GM12878 (cell line): ENCODE results near the gene SUFU.

Source experiments
- EZH2 ChIP-seq: IDR thresholded peaks from 2 replicates; pipeline ENCODE4 v1.6.1; 2012; ENCODE audit warnings: low read depth, mild to moderate bottlenecking, control low read depth, inconsistent platforms, low read length, borderline replicate concordance; ENCODE audit not compliant: control insufficient read depth
- RB1 ChIP-seq: fragments of 450-650 bp; formaldehyde crosslinking; IDR thresholded peaks from 2 replicates; pipeline ENCODE4 v1.6.1; 2017; ENCODE audit warnings: mild to moderate bottlenecking, borderline replicate concordance
- SIX5 ChIP-seq: IDR thresholded peaks from 2 replicates; pipeline ENCODE4 v1.6.1; 2011; ENCODE audit warnings: mild to moderate bottlenecking, low read depth, low read length, moderate library complexity; ENCODE audit not compliant: severe bottlenecking
- STAT3 ChIP-seq: IDR thresholded peaks from 2 replicates; pipeline ENCODE4 v1.6.1; 2011; ENCODE audit warnings: low read depth, low read length, improper control_type of control experiment
- ZNF274 ChIP-seq: IDR thresholded peaks from one replicate; pipeline ENCODE4 v1.8.0; 2011; ENCODE audit not compliant: insufficient read length, insufficient read depth
- TF ChIP-seq, protein P1 (sequence below): IDR thresholded peaks from 2 replicates; pipeline ENCODE4 v1.6.1; 2011; ENCODE audit warnings: low read depth, low read length, improper control_type of control experiment, borderline replicate concordance
- TF ChIP-seq, protein P2 (sequence below): IDR thresholded peaks from 2 replicates; pipeline ENCODE4 v1.6.1; 2012; ENCODE audit warnings: low read depth, low read length, improper control_type of control experiment
- TF ChIP-seq, protein P3 (sequence below), 3 experiments: IDR thresholded peaks in 2 of 3; conservative IDR thresholded peaks in 1 of 3; 2 replicates each; pipeline ENCODE4 v1.5.1; 2011; ENCODE audit warnings: low read depth in 3 of 3, low read length in 3 of 3, mild to moderate bottlenecking in 3 of 3, control low read depth in 2 of 3, moderate library complexity in 2 of 3, inconsistent platforms in 1 of 3, mixed read lengths in 1 of 3; ENCODE audit not compliant: control insufficient read depth in 2 of 3, insufficient read depth in 1 of 3; ENCODE audit errors: extremely low read depth in 1 of 3

DNA sequence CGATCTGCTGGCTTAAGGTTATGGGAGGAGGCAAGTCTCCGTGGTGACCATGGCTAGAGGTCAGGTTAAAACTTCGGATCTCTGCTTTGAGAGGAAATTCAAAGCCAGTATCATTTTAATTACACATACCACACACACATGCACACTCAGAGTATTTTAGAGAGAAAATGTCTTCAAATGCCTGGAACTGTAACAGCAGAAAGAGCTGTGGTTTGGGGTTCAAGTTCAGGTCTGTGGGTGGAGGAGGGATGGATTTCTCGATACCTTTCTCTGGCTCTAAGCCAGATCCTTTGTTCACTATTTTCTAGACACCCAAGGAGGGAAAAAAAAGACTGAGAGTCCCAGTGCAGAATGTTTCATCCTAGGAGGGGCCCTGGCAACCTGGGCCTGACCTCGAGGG, 177.9 kb downstream of the SUFU start:
- TF ChIP-seq, protein P1, sequence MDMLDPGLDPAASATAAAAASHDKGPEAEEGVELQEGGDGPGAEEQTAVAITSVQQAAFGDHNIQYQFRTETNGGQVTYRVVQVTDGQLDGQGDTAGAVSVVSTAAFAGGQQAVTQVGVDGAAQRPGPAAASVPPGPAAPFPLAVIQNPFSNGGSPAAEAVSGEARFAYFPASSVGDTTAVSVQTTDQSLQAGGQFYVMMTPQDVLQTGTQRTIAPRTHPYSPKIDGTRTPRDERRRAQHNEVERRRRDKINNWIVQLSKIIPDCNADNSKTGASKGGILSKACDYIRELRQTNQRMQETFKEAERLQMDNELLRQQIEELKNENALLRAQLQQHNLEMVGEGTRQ = no peak
- TF ChIP-seq, protein P2, sequence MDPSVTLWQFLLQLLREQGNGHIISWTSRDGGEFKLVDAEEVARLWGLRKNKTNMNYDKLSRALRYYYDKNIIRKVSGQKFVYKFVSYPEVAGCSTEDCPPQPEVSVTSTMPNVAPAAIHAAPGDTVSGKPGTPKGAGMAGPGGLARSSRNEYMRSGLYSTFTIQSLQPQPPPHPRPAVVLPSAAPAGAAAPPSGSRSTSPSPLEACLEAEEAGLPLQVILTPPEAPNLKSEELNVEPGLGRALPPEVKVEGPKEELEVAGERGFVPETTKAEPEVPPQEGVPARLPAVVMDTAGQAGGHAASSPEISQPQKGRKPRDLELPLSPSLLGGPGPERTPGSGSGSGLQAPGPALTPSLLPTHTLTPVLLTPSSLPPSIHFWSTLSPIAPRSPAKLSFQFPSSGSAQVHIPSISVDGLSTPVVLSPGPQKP = no peak
- TF ChIP-seq, protein P3, sequence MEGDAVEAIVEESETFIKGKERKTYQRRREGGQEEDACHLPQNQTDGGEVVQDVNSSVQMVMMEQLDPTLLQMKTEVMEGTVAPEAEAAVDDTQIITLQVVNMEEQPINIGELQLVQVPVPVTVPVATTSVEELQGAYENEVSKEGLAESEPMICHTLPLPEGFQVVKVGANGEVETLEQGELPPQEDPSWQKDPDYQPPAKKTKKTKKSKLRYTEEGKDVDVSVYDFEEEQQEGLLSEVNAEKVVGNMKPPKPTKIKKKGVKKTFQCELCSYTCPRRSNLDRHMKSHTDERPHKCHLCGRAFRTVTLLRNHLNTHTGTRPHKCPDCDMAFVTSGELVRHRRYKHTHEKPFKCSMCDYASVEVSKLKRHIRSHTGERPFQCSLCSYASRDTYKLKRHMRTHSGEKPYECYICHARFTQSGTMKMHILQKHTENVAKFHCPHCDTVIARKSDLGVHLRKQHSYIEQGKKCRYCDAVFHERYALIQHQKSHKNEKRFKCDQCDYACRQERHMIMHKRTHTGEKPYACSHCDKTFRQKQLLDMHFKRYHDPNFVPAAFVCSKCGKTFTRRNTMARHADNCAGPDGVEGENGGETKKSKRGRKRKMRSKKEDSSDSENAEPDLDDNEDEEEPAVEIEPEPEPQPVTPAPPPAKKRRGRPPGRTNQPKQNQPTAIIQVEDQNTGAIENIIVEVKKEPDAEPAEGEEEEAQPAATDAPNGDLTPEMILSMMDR (IDR thresholded peaks at IDR 0.05 in 2 of 3, conservative IDR thresholded peaks at IDR 0.05 in 1 of 3; ENCODE audit: control insufficient read depth in 2 of 3, extremely low read depth in 1 of 3, insufficient read depth in 1 of 3, low read depth in 3 of 3, low read length in 3 of 3) = no peak
- TF ChIP-seq RB1 = no peak
- no peak for TF ChIP-seq SIX5
- TF ChIP-seq STAT3 = no peak
- no peak for TF ChIP-seq EZH2
- TF ChIP-seq ZNF274 = no peak
